Measurements from ENCODE around the gene CHN1.

The CHN1 gene

DNA sequence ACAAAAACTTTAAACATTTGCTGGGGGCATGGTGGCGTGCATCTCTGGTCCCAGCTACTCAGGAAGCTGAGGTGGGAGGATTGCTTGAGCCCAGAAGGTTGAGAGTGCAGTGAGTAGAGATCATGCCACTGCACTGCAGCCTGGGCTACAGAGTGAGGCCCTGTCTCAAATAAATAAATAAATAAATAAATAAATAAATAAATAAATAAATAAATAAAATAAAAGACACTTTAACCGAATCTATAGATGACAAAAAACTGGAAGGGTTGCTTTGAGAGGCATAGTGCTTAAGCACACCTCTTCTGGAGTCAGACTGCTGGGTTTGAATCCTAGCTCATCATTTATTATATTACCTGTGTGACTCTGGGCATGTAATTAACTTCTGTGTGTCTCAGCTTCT lies 21.2 kb upstream of the CHN1 start:
- H2AFZ ChIP-seq (ENCODE audit: low read depth, low read length) = no peak overlapping the region
- H3K27me3 ChIP-seq (ENCODE audit: insufficient read depth, low read length) = no peaks in the 10 kb centered on the region
- H3K4me3 ChIP-seq (ENCODE audit: low read length) = no peak overlapping the region
- H3K4me1 ChIP-seq (ENCODE audit: insufficient read depth, low read length) = no peaks in the 10 kb centered on the region
- H3K9me3 ChIP-seq (ENCODE audit: low read length) = no peaks in the 10 kb centered on the region
- no peaks in the 10 kb centered on the region for H3K36me3 ChIP-seq (ENCODE audit: insufficient read depth, low read length)

DNA sequence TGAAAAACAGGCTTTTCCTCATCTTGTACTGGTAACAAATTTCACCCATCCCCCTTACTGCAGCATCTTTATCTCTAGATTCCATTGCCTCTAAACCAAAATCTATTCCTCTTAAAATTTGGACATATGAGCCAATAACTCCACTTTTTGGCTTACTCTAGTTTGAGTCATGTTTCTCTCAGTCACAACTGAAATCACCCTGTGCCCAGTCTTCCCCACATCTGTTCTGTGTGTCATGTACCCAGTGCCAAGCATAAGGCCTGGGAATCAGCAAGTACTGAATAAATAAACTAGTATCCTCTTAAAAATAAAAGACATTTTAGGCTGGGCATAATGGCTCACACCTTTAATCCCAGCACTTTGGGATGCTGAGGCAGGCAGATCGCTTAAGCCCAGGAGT lies 20.8 kb upstream of the CHN1 start:
- H3K36me3 ChIP-seq (ENCODE audit: insufficient read depth, low read length) = no peaks in the 10 kb centered on the region
- H3K27me3 ChIP-seq (ENCODE audit: insufficient read depth, low read length) = no peaks in the 10 kb centered on the region
- H2AFZ ChIP-seq (ENCODE audit: low read depth, low read length) = no peak overlapping the region
- H3K9me3 ChIP-seq (ENCODE audit: low read length) = no peaks in the 10 kb centered on the region
- H3K4me3 ChIP-seq (ENCODE audit: low read length) = no peak overlapping the region
- H3K4me1 ChIP-seq (ENCODE audit: insufficient read depth, low read length) = no peaks in the 10 kb centered on the region

DNA sequence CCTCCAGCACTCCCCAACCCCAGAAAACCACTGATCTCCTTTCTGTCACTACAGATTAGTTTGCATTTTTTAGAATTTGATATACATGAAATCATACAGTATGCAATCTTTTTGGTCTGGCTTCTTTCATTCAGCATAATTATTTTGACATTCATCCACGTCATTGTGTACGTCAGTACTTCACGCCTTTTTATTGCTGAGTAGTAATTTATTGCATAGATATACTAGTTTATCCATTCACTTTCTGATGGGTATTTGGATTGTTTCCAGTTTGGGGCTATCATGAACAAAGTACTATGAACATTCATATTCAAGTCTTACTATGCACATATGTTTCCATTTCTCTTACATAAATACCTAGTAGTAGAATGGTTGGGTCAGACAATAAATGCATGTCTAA lies 20.1 kb upstream of the CHN1 start:
- Histone ChIP-seq H3K4me1 (ENCODE audit: insufficient read depth, low read length) (no peaks in the 10 kb centered on the region), H3K27me3 (ENCODE audit: insufficient read depth, low read length) (no peaks in the 10 kb centered on the region), H2AFZ (ENCODE audit: low read depth, low read length) (no peak overlapping the region), H3K4me3 (ENCODE audit: low read length) (no peak overlapping the region), H3K9me3 (ENCODE audit: low read length) (no peaks in the 10 kb centered on the region), H3K36me3 (ENCODE audit: insufficient read depth, low read length) (no peaks in the 10 kb centered on the region)

DNA sequence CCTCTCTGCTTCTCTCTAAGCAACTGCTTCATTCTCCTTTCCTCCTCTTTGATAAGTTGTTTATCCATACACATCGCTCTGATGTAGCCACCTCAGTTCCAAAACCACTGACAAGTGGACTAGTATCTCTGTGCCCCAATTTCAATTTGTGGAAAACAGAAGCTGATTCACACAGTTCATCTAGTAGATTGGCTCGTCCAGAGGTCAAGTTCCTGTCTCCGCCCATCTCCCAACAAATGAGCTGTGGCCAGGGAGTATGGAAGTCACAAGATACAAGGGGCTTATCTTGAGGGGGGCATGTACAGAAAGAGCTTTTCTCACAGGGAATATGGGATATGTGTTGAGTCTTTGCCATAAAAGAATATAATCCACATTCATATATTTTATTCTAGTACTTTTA lies 17.7 kb upstream of the CHN1 start:
- no peak overlapping the region for H2AFZ ChIP-seq (ENCODE audit: low read depth, low read length)
- H3K4me3 ChIP-seq (ENCODE audit: low read length) = no peak overlapping the region
- H3K9me3 ChIP-seq (ENCODE audit: low read length) = no peaks in the 10 kb centered on the region
- H3K27me3 ChIP-seq (ENCODE audit: insufficient read depth, low read length) = no peaks in the 10 kb centered on the region
- H3K4me1 ChIP-seq (ENCODE audit: insufficient read depth, low read length) = no peaks in the 10 kb centered on the region
- H3K36me3 ChIP-seq (ENCODE audit: insufficient read depth, low read length) = no peaks in the 10 kb centered on the region

DNA sequence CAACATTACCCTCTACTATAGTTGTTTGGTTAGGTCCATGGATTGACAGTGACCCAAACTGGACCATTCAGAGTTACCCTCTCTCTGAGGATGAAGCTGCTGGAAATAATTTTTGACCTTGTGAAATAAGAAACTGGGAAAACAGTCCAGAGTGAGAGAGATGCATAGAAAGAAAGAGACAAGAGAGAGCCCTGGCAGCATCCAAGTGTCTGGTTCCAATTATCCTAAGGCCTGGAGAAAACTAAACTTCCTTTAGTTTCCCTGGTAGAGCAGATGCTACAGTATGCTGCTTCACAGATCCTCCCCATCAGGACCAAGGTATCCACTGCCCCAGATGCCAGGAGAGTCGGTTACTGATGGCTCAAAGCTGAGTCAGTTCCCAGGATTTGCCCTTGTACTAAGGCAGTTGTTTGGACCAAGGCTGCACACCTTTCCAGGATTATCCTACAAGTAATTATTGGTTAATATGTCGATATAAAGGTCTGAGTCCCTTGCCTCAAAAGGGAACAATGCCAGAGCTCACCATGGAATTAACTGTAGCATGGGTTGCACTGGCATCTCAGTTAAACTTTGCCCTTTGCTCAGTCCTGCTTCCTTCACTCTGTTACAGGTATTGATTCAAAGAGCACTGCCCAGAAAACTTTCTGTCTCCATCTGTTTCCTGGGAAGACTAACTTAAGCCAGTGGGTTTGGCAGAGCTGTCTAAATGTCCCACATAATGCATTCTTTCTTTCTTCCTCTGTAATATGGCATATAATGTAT lies 14.6 kb upstream of the CHN1 start:
- H2AFZ ChIP-seq (ENCODE audit: low read depth, low read length) = no peak overlapping the region
- H3K4me3 ChIP-seq (ENCODE audit: low read length) = no peak overlapping the region
- no peaks in the 10 kb centered on the region for H3K36me3 ChIP-seq (ENCODE audit: insufficient read depth, low read length)
- no peaks in the 10 kb centered on the region for H3K4me1 ChIP-seq (ENCODE audit: insufficient read depth, low read length)
- H3K27me3 ChIP-seq (ENCODE audit: insufficient read depth, low read length) = no peaks in the 10 kb centered on the region
- no peaks in the 10 kb centered on the region for H3K9me3 ChIP-seq (ENCODE audit: low read length)

DNA sequence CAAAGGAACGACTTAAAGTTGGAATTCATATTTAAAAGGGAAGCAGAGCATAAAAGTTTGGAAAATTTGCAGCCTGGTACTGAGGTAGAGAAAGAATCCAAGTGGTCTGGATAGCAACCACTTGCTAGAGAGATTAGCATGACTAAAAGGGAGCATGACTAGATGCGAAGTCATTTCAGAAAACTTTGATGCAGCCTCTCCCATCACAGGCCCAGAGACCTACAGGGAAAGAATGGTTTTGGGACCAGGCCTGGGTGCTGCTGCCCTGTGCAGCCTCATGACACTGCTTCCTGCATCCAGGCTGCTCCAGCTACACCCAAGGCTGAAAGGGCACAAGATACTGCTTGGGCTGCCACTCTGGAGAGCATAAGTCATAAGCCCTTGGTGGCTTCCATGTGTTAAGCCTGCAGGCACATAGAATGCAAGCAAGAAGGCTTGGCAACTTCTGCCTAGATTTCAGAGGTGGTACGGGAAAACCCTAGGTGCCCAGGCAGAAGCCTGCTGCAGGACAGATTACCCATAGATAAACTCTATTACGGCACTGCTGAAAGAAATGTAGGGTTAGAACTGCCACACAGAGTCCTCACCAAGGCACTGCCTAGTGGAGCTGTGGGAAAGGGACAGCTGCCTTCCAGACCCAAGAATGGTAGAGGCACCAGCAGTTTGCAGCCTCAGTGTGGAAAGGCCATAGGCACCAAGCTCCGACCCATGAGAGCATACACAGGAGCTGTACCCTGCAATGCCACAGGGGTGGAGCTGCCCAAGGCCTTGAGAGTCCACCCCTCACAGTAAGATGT lies 12.6 kb upstream of the CHN1 start:
- Histone ChIP-seq H2AFZ (ENCODE audit: low read depth, low read length) (no peak overlapping the region), H3K9me3 (ENCODE audit: low read length) (no peaks in the 10 kb centered on the region), H3K36me3 (ENCODE audit: insufficient read depth, low read length) (no peaks in the 10 kb centered on the region), H3K27me3 (ENCODE audit: insufficient read depth, low read length) (no peaks in the 10 kb centered on the region), H3K4me3 (ENCODE audit: low read length) (no peak overlapping the region), H3K4me1 (ENCODE audit: insufficient read depth, low read length) (no peaks in the 10 kb centered on the region)

DNA sequence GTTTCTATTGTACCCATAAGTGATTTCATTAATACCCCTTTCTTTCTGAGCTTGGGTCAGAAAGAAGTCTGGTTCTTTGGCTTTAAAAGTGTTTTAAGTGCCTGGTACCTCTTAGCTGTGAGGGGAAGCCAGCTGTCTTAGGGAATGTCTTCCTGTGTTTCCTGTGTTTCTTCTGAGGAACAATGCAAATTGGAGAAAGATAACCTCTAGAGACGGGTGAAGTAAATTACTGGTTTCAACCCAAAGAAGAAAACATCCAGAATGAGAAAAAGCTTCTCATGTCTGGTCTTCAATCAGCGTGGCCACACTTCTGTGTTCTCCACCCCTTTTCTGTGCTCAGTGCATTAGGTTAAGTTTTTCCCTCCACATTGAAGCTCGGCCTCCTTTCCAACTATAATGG lies 10.2 kb upstream of the CHN1 start:
- no peaks in the 10 kb centered on the region for H3K36me3 ChIP-seq (ENCODE audit: insufficient read depth, low read length)
- no peak overlapping the region for H2AFZ ChIP-seq (ENCODE audit: low read depth, low read length)
- H3K9me3 ChIP-seq (ENCODE audit: low read length) = no peaks in the 10 kb centered on the region
- H3K4me1 ChIP-seq (ENCODE audit: insufficient read depth, low read length) = no peaks in the 10 kb centered on the region
- H3K4me3 ChIP-seq (ENCODE audit: low read length) = no peak overlapping the region
- H3K27me3 ChIP-seq (ENCODE audit: insufficient read depth, low read length) = no peaks in the 10 kb centered on the region

DNA sequence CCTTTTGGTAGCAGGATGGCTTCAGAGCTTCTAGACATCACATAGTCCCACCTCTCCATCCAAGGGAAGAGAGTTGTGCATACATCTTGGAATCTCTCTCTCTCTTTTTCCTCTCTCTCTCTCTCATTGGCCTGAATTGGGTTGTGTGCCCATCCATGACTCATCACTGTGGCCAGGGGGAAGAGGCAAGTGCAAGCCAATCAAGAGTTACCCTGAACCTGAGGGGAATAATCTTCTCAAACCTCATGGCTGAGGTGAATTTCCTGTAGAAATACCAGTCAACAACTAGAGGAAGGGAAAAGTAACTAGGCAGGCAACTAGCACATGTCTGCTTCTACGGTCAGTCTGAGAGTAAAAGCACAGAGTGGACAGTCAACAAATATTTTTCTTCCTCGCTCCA lies 7.3 kb upstream of the CHN1 start:
- H3K27me3 ChIP-seq (ENCODE audit: insufficient read depth, low read length) = no peaks in the 10 kb centered on the region

DNA sequence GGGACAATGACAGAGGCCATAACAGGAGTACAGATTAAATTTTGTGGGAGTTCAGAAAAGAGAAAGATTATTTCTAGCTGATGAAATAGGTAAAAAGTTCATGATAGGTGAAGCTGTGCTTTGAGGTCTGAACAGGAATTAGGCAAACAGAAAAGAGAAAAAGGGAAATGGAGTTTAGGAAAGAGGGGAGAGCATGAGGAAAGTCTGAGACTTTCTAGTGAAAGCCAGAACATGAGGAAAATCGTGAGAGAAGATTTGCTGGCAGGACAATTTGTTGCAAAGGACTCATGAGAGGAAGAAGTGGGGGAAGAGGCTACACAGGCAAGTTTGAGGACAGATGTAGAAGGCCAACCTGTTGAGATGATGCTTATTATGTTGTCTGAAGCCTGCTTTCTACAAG lies 6.3 kb upstream of the CHN1 start:
- Histone ChIP-seq H3K4me3 (ENCODE audit: low read length) (no peak overlapping the region), H3K4me1 (ENCODE audit: insufficient read depth, low read length) (peaks cover 14% of the 10 kb centered on the region), H3K36me3 (ENCODE audit: insufficient read depth, low read length) (no peaks in the 10 kb centered on the region), H3K9me3 (ENCODE audit: low read length) (no peaks in the 10 kb centered on the region), H3K27me3 (ENCODE audit: insufficient read depth, low read length) (no peaks in the 10 kb centered on the region), H2AFZ (ENCODE audit: low read depth, low read length) (no peak overlapping the region)

More for the DNA sequence above, 7.3 kb upstream of the CHN1 start:
- Histone ChIP-seq H3K36me3 (ENCODE audit: insufficient read depth, low read length) (no peaks in the 10 kb centered on the region), H3K4me1 (ENCODE audit: insufficient read depth, low read length) (peaks cover 6% of the 10 kb centered on the region), H3K9me3 (ENCODE audit: low read length) (no peaks in the 10 kb centered on the region), H2AFZ (ENCODE audit: low read depth, low read length) (no peak overlapping the region), H3K4me3 (ENCODE audit: low read length) (no peak overlapping the region)

DNA sequence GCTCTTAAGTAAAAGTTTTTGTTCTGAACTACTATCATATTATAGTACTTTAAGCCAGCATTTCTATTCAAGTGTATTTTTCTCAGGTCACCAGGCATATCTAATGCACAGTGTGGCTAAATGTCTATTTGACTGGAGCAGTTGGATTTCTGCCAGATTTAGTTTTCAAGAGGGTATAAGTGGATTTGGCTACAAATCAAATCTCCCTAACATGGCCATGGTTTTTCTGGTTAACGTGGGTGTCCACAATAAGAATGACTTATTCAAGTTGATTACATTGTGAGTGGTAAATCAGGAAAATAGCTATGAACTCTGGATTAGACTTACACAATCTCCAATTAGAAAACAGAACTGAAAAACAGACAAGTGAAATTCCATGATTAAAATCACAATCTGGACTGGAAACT lies 5.7 kb upstream of the CHN1 start:
- Histone ChIP-seq H3K4me3 (ENCODE audit: low read length) (no peak overlapping the region), H3K9me3 (ENCODE audit: low read length) (no peaks in the 10 kb centered on the region), H2AFZ (ENCODE audit: low read depth, low read length) (no peak overlapping the region), H3K36me3 (ENCODE audit: insufficient read depth, low read length) (no peaks in the 10 kb centered on the region), H3K4me1 (ENCODE audit: insufficient read depth, low read length) (peaks cover 21% of the 10 kb centered on the region), H3K27me3 (ENCODE audit: insufficient read depth, low read length) (no peaks in the 10 kb centered on the region)

DNA sequence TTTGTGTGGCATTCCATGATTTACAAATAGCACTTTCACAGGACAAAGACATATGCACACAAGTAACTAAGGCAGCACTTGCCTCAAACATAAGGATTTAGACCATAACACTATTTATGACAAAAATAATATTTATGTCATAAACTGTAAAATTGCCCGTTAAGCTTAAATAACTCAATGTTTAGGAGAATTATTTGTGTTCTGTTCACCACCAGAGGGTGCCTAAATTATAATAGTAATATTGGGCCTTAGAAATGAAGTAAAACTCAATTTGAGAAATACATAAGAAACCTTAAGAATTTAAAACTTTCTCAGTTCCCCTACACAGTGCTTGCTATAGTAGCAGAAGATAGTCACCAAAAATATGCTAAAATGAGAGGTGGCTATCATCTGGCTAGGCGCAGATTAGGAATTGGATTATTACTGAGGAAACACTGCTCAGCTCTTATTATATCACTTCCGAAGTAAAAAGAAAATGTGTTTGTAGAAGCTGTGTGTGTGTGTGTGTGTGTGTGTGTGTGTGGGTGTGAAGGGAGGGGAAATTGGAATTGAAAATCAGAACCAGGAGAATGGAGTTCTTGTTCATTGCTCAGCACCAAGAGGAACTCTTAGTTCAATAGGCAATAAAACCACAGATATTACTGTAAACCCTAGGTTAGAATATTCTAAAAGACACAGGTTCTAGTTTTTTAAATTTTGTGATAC lies 4.9 kb upstream of the CHN1 start:
- H3K36me3 ChIP-seq (ENCODE audit: insufficient read depth, low read length) = no peaks in the 10 kb centered on the region
- H2AFZ ChIP-seq (ENCODE audit: low read depth, low read length) = no peak overlapping the region
- H3K9me3 ChIP-seq (ENCODE audit: low read length) = no peaks in the 10 kb centered on the region
- H3K4me1 ChIP-seq (ENCODE audit: insufficient read depth, low read length) = peaks cover 22% of the 10 kb centered on the region
- no peak overlapping the region for H3K4me3 ChIP-seq (ENCODE audit: low read length)
- no peaks in the 10 kb centered on the region for H3K27me3 ChIP-seq (ENCODE audit: insufficient read depth, low read length)

DNA sequence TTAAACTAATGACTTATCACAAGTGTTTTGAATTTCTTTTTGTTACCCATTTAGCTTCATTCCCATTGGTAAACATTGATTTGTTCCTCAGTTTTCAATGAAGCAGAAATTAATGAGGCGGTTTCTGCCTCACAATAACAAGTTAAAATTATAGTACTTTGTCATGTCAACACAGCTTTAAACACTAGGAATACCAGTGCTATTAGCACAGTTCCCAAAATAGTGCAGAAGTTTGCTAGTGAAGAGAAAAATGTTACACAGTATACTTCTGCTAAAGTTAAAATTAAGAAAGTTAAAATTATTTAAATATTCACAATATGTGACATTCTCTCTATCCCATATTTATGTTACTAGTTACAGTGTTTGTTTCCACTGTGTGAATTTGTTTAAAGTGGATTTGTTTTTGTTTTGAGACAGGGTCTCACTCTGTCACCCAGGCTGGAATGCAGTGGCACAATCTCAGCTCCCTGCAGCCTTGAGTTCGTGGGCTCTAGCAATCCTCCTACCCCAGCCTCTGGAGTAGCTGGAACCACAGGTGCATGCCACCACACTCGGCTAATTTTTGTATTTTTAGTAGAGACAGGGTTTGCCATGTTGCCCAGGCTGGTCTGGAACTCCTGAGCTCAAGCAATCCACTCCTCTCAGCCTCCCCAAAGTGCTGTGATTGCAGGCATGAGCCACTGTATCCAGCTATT lies 3.8 kb upstream of the CHN1 start:
- H3K4me1 ChIP-seq (ENCODE audit: insufficient read depth, low read length) = peaks cover 22% of the 10 kb centered on the region
- H3K36me3 ChIP-seq (ENCODE audit: insufficient read depth, low read length) = no peaks in the 10 kb centered on the region
- no peaks in the 10 kb centered on the region for H3K9me3 ChIP-seq (ENCODE audit: low read length)
- H2AFZ ChIP-seq (ENCODE audit: low read depth, low read length) = no peak overlapping the region
- no peaks in the 10 kb centered on the region for H3K27me3 ChIP-seq (ENCODE audit: insufficient read depth, low read length)
- no peak overlapping the region for H3K4me3 ChIP-seq (ENCODE audit: low read length)

DNA sequence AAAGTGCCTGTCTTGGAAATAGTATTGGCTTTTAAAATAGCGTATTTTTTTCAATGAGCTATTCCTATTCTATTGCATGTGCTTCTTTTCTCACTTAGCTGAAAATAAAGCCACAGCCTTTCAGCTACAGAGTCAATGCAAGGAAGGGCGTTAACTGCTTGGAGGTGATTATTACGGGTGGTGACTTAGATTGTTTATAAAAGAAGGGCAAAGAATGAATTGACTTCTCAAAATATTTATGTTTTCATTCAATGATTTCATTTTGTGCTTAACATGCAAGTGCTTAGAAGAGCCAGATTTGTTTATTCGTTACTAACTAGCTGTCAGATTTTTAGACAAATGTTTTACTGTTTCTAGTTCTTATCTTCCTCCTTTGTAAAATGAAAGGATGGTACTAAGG lies 2.8 kb upstream of the CHN1 start:
- no peaks in the 10 kb centered on the region for H3K9me3 ChIP-seq (ENCODE audit: low read length)
- no peaks in the 10 kb centered on the region for H3K36me3 ChIP-seq (ENCODE audit: insufficient read depth, low read length)
- H2AFZ ChIP-seq (ENCODE audit: low read depth, low read length) = peak overlapping the region; percentile 29
- peaks cover 27% of the 10 kb centered on the region for H3K4me1 ChIP-seq (ENCODE audit: insufficient read depth, low read length)
- H3K4me3 ChIP-seq (ENCODE audit: low read length) = no peak overlapping the region
- H3K27me3 ChIP-seq (ENCODE audit: insufficient read depth, low read length) = no peaks in the 10 kb centered on the region

All from neuron (in vitro differentiated cells).